Measurements from ENCODE around the gene COL25A1.
A peak's percentile ranks its signal among the peaks of the same experiment; 100 is the strongest.
"Not testable (repeated sequence)": the region's sequence is repeated elsewhere in the genome, so short reads cannot be mapped to it uniquely, and the experiment has no call there.

COL25A1 gene

DNA sequence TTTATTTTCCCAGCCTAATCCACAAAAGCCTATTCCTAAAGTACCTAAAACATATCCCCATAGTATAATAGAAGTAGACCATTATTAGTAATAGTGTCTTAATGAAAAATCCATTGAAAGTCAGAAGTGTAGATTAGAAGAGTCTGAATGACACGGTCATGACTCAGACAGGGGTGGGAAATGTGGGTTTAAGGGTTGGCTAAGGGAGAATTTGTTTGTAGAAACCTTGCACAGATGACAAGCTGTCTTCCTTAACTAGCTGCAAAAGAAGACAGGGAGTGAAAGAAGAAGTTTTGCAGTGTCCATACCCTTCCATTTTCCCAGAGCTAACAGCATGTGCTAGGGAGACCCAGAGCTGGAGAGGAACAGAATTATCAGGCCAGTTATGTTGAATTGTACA lies 296.9 kb downstream of the COL25A1 start:
- peak; percentile 16 for DNase-seq

DNA sequence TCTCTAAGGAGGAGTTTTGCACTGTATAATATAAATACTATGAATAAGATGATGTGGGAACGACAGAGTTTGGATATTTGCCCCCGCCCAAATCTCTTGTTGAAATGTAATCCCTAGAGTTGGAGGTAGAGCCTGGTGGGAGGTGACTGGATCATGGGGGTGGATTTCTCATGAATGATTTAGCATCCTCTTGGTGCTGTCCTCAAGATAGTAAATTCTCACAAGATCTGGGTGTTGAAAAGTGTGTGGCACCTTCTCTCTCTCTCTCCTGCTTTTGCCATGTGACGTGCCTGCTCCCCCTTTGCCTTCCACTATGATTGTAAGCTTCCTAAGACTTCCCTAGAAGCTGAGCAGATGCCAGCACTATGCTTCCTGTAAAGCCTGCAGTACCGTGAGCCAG lies 298.0 kb downstream of the COL25A1 start:
- DNase-seq = no peak

DNA sequence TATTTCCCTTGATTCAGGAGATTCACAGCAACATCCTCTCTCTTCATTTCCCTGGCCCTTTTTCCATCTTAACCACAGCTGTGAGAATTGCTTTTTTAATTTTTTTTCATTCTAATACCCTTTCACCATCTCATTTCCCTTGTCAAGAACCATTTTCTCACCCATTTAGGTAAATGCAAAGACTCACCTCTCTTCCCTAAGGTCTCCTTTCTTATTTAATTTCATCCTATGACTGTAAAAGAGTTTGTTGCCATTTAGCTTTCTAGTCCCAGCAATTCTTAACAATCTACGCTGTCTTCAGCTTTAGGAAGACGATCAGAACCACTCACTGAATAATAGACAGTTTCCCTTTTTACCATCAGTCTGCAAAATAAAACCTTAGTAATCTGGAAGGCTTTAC lies 298.5 kb downstream of the COL25A1 start:
- DNase-seq = no peak

DNA sequence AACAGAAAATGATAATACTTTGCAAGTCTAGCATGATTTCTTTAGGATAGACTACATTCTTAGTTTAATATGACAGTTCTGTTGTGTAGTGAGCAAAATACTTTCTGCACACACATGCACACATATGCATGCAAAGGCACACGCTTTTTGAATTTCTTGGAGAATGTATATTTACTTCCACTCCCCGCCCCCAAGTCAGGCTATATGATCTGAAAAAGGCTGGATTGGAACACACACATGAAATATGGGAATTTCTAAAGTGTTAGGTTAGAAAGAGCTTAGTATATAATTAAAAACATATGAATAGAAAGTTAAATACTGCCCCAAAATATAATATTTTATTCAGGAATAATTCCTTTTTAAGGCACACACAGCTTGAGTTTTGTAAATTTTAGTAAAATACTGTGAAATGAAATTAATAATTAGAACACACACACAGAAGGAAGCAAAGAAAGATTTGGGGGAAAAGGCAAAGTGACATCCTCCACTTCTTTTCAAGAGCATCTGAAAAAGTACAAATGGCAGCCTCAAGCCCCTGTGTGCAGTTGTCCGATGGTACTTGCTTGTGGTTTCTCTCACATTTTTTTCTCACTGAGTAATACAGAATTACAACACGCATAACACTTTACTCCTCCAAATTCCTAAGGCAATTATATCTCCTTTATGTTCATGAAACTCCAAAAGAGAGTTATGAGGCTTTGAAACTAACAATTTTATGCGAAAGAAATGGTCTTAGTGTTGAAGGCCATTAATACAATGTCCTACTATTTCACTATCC lies 310.7 kb downstream of the COL25A1 start:
- no peak for DNase-seq

DNA sequence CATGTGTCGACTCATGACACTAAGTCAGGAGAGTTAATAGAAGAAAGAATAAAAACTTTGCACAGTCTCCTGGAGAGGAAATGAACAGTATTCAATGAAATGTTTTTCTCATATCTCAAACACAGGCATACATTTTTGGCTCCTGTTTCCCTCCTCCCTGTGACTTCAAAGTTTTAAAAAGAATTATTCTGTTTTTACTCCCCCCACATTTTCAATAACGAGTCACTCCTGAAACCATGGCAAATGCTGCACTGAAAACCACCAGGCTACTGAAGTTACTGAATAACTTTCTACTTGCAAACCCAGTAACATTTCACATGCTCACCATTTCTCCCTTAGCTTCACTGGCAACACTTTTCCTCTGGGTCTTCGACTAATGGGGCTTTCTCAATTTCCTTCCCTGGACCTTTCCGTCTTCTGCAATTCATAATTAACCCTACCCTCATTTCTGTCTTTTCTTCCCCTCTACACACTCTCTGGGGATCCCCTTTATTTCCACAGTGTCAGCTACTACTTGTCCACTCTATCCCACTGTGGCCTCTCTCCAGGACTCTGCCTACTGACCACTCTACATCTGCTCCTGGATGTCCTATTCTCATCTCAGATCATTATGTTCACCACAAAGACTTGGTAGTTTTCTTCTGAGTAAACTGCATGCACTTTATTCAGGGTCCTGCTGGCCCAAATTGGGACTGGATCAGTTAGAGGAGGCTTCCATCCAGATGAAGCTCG lies 313.8 kb downstream of the COL25A1 start:
- no peak for DNase-seq

DNA sequence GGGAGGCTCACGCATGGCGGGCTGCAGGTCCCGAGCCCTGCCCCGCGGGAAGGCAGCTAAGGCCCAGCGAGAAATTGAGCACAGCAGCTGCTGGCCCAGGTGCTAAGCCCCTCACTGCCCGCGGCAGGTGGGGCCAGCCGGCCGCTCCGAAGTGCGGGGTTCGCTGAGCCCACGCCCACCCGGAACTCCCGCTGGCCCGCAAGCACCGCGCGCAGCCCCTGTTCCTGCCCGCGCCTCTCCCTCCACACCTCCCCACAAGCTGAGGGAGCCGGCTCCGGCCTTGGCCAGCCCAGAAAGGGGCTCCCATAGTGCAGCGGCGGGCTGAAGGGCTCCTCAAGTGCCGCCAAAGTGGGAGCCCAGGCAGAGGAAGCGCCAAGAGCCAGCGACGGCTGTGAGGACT lies 318.0 kb downstream of the COL25A1 start:
- DNase-seq = not testable (repeated sequence)

DNA sequence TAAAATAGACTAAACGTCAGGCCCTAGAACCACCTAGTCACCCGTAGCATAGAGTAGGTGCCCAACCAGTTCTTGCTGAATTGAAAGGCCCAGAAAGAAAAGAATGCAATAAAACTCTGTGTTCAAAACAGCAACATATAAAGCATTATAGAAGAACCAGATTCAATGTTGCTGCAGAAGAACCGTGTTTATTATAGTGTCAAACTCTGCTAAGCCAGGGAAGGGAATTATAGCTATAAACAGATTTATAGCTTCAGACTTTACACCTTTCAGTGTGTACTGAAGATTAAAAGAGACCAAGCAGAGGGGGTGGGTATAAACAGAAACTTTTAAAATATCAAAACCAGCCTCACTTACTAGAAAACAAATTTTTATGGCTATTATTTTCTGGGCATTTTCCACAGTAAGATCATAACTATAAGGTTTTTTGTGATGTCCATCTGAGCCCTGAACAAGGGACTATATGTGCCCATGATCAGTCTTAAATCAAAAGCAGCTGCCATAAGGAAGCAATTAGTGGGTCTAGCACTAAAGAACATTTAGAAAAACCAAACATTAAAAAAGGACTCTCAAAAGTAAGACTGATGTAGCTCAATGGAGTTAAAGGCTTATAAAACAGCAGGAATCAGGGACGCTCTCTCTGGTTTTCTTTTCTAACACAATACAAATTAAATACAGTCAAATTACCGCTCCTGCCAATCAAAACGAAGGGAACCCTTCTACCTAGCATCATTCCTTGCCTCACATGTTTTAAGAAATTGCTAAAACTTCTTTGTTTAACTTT lies 319.9 kb downstream of the COL25A1 start:
- no peak for DNase-seq

DNA sequence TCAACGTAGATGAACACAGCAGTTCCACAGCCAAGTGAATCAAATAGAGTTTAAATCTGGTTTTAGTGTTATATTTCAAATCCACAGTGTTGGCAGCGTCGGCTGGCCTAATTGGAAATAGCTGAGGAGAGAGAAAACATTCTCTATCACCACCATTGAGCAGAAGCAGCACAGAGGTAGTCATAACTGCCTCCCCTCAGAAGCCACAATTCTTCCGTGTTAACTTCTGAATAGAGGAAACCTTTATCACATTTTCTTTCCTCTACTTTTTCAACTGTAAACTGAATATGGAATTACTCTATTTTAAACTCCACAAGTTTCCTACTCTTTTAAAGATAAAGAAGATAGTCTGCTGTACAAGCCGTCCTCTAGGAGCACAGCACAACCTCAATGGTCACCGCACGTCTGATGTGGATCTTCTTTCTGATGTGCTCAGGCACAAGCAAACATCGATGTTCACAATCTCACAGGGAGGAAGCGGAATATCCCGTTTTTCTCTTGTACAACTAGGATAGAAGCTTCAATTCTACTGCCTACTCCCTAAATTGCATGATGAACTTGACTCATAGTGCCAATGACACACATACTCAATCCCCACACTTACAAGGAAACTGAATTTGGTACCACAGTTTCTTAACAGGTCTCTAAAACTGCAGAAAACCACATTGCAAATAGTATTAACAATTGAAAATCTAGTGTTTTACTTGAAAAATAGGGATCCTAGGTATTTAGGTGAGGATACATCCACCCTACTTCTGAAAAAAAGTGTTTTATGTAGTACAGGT lies 321.8 kb downstream of the COL25A1 start:
- DNase-seq = no peak

DNA sequence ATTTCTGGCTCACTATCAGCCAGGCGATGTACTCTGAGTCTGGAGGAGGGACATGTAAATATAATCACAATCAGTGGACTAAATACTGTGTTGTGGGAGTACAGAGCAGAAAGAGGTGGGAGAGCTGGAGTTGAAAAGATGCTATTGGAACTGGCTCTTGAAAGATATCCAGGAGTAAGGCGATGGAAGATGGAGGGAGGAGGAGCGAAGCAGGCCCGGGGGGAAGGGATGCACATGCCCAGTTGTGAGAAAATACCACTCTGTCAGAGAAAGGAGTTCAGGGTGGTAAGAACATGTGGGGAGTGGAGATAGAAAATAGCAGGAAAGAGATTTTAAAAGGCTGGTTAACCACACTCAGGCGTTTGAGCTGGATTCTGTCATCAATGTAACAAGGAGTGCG lies 322.7 kb downstream of the COL25A1 start:
- DNase-seq = no peak

DNA sequence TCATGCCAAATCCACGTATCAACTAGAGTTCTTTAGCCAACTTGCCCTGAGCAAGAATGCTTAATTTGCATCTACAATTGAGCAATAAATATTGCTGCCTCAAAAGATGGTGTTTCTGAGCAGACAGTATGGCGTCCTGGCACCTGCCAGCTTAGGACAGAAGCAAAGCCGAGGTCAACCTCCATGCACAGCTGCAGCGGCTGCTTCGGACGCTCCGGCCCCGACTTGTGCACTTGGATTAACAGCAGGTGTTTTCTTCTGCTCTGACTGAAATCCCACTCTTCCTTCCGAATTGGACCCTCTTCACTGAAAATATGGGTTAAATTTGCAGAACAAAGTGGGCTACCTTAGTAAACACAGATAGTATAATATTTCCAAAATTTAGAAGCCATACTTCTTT lies 324.4 kb downstream of the COL25A1 start:
- no peak for DNase-seq

DNA sequence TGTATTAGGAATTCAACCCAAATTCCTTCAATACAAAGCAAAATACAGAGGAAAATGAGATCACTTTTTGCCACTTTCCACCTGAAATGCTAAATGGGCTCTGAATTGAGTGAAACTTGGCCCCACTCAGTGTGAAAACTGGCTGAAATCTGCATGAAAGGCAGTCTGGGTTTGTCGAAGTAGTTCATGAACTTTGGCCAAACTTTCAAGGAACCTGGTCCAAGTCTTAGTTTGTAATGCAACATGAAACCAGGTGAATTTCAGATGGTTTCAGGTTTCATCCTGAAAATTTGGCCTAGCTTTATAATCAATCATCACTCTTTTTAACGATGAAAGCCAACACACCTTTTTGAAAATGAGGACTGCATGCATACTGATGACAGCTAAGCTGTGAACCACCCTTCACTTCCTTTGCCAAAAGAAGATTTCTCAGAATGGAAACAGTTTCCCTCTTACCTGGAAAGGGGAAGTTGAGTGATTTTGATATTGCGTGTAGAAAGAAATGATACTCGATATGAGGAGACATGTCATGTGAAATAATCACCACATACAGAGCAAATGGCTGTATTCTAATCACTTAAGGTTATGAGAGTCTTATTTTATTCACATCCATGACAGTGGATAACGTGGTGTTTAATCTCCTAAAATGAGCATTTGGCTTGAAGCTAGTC lies 329.7 kb downstream of the COL25A1 start:
- no peak for DNase-seq

DNA sequence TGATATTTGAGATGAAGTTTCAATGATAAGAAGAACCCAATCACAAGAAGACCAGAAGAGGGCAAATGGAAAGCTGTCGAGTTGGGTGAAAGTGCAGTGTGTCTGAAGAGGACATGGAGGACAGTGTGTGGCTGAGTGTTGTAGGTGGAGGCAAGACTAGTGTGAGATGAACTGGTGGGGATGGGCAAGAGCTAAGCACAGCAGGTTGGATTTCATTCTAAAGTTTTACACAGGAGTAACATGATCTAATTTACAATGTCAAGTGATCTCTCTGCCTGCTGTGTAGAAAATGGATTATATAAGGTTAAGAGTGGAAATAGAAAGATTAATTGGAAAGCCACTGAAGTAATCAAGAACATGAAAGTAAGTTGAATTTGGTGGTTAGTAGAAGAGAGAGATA lies 331.0 kb downstream of the COL25A1 start:
- DNase-seq = no peak

DNA sequence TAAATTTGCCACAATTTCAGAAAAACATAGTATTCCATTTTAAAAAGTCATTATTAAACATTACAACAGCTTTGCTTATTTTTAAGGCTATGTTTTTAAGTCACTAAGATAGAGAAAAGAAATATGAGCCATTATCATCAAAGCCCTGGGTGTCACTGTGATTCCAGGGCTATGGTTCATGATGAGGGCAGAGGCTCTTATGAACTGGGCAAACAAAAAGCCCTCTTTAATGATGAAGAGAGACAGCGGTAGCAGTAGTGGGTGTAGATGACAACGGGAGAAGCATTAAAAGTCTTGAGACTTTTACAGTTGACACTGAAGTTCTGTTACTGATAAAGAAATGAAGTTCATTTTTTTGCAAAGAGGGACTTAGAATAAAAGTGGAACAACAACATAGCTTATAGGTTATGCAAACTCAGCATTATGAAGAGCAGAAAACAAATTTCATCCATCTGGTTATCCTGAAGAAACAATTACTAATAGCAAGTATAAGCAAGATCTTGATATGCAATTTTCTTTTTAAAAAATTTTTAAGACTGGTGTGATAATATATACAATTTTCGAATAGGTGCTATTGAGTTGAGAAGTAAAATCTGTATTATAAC lies 336.9 kb downstream of the COL25A1 start:
- DNase-seq = no peak

DNA sequence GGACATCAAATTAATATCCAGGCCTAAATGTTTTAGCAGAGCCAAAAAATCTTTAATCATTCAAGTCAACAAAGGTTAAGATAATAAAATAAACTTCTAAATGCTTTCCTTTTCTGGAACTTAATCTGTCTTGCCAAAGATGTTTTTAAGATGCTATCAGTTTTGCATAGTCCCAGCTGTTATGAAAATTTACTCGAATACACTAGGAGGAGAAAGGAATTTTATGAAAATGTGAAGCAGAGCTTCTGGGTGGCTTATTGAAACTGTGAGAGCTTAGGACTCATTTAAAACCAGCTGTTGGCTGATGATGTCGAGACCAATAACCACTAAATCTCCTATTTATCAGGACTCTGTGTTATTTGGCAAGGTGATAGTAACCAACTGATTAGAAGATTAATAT lies 337.4 kb downstream of the COL25A1 start:
- DNase-seq = no peak

DNA sequence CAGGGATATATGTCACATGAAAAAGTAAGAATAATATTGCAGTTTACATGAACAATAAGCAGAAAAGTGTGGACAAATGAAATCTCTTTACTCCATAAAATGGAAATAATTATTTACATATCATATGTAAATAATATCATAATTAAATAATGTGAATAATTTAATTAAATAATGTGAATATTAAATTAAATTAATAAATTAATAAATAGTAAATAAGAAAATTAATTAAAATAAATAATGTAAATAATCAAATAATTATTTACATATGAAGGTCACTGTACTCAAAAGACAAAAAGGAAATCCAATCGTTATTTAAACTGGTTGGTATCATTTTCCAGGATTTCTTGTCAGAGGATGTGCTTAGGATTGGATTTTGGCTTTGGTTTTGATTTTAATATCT lies 338.5 kb downstream of the COL25A1 start:
- no peak for DNase-seq

DNA sequence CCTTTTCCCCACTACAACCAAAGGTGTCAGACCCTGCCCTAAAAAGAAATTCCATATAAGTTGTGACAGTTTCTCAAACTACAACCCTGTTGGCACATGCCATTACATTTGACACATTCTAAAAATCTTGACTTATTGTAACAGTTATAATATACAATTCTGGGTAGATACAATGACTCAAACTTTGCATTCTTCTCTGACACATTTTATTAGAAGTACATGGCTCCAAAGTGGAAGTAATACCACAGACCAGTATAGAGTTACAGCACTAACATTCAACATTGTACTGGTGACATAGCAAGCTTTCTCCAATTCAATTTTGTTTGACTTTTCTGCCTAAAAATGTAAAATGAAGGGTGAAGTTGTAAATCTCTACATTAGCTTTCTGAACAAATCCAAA lies 343.0 kb downstream of the COL25A1 start:
- DNase-seq = no peak

DNA sequence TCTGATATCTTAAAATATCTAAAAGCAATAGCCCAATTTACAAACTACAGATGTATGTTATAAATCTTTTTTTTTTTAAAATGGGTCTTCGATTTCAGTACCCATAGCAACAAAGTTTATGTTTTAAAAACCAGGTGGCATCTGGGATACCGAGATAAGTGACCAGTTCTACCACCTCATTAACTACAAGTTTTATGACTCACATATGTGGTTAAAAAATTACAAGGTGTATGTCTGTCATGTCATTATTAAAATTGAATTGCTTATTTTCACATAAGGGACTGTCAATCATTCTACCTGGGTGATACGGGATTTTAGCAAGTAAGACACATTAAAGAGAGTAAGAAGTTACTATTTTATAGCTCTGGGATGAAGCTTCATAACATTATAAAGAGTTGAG lies 347.6 kb downstream of the COL25A1 start:
- no peak for DNase-seq

DNA sequence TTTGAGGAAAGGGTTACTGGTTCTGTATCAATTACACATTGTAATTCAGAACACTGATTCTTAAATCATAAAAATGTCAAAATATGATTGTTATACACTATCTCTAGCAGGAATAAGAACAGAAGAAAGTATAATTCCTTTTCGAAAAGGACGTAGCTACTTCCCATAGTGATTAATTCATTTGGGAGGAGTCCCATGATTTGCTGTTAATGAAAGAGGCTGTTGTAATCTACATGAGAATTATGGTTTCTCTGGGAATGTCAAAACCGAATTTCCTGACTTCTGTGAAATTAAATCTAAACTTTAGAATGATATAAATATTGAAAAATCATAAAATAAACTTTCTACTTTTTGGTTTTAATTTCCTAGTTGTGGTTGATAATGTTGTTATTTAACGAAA lies 348.5 kb downstream of the COL25A1 start:
- DNase-seq = no peak

DNA sequence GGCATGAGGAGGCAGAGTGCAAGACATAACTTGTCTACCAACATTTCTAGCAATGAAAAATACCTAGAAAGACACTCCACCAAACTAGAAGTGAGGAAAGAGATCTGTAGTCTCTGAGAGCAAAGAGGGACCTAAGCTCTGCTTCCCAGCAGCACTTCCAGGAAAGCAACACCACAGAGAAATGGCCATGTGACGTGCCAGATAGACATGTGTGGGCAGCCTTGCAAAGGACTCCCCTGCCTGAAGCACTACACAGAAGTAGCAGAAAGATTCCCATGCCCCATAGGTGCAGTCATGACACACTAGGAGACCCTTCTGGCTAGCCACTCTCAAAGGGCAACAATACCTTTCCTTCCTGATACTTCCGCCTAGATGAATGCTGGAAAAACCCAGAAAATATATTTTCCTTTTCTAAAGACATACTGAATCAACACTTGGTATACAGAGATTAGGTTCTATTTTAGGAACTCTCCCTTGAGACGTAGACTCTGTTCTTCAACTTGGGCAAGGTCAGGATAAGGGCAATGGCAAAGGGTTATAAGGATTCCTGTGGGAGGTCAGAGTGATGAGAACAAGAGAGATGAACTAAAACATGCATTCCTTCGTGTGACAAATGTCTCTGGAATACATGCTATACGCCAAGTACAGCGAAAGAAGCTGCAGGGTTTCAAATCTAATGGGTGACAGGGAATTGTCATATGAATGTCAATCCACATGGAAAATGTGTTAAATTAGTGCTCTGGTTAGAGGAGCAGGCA lies 352.1 kb downstream of the COL25A1 start:
- no peak for DNase-seq

DNA sequence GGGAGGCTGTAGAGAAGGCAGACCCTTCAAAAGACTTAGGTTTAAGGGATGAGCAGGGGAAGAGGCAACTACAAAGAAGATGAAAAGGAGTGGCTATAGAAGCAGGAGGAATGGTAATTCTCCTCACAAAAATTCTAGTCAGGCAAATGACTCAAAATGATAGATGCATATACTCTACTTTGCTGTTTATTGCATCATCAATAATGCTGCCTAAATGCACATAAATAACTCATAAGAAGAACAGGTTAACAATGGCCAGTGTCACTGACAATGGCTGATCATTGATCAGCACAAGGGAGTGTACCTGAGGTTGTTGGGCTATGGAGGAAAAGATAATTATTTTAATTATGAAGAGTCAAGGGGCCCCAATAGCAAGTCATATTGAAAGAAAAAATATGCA lies 354.9 kb downstream of the COL25A1 start:
- DNase-seq = no peak

DNA sequence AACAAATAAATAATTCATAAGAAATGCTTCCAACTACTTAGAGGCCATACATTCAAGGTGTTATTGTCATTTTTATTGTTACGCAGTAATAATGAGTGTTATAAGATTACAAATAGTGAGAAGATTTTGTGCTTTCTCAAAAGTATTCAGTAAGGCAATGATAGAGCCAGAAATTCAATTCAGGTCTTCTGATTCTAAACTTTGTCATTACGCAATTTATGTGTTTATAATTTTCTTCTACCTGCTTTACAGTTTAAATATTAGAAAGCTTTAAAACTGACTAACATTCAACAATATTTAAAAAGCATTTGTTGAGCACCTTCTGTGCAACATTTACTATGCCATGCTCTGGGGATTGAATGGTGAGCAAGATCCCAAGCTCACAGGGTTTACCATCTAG lies 356.2 kb downstream of the COL25A1 start:
- DNase-seq = no peak
